Measurements from ENCODE around the gene ADRA1B.

Gene ADRA1B

DNA sequence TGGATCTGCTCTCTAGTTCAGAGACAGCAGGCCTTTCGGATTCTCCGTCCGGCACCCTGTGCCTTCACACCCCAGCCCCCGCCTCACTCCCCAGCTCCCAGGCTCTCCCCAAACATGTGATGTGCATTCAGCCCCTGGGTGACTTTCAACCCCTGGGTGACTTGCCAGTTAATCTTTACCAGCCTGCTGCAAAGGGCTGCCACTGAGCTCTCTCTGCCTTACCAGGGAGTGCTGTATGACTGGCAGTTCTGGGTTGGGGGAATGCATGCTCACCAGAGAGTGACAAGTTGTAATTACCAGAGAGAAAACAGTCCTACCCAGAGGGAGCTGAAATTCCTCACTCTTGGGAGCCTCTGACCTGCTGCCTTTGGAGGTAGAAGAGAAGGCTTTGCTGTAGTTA is 4.9 kb upstream of the ADRA1B start:
- DNase-seq (ENCODE audit: extremely low read depth, low read depth) = no peak
- TF ChIP-seq, protein P1, sequence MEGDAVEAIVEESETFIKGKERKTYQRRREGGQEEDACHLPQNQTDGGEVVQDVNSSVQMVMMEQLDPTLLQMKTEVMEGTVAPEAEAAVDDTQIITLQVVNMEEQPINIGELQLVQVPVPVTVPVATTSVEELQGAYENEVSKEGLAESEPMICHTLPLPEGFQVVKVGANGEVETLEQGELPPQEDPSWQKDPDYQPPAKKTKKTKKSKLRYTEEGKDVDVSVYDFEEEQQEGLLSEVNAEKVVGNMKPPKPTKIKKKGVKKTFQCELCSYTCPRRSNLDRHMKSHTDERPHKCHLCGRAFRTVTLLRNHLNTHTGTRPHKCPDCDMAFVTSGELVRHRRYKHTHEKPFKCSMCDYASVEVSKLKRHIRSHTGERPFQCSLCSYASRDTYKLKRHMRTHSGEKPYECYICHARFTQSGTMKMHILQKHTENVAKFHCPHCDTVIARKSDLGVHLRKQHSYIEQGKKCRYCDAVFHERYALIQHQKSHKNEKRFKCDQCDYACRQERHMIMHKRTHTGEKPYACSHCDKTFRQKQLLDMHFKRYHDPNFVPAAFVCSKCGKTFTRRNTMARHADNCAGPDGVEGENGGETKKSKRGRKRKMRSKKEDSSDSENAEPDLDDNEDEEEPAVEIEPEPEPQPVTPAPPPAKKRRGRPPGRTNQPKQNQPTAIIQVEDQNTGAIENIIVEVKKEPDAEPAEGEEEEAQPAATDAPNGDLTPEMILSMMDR (IDR thresholded peaks at IDR 0.05; ENCODE audit: low read depth, low read length, missing control alignments) = no peak
- H3K4me3 ChIP-seq (replicated peaks; ENCODE audit: low read depth, low read length) = no peak overlapping the region

- TF ChIP-seq, protein P1 (IDR thresholded peaks at IDR 0.05; ENCODE audit: low read depth, low read length, missing control alignments) = no peak
- DNase-seq (ENCODE audit: extremely low read depth, low read depth) = no peak
- H3K4me3 ChIP-seq (replicated peaks; ENCODE audit: low read depth, low read length) = no peak overlapping the region
These were observed 4.1 kb upstream of the ADRA1B start for GRCh38 chr5:159912033-159912800.

DNA sequence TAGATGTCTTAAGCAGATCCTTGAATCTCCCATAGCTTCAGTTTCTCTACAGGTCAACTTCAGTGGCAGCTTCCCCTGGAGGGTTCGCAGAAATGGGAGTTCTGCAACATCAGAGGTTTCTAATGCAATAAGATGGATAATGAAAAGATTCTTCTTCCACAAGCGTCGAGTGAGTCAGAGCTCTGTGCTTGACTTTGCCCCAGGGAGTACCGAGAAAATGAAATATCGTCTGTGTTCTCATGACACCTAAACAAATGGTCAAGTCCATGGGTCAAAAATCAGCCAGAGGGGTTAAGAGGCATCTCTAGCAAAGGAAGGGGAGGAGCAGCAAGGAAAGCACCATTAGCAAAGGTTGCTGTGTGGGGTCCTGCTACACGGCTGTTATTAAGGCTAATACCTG is 3.2 kb upstream of the ADRA1B start:
- no peak overlapping the region for H3K4me3 ChIP-seq (replicated peaks; ENCODE audit: low read depth, low read length)
- TF ChIP-seq, protein P1 (IDR thresholded peaks at IDR 0.05; ENCODE audit: low read depth, low read length, missing control alignments) = no peak
- DNase-seq (ENCODE audit: extremely low read depth, low read depth) = no peak

- TF ChIP-seq, protein P1 (IDR thresholded peaks at IDR 0.05; ENCODE audit: low read depth, low read length, missing control alignments) = no peak
- DNase-seq (ENCODE audit: extremely low read depth, low read depth) = no peak
- no peak overlapping the region for H3K4me3 ChIP-seq (replicated peaks; ENCODE audit: low read depth, low read length)
These were observed 2.8 kb upstream of the ADRA1B start for GRCh38 chr5:159913501-159913900.

DNA sequence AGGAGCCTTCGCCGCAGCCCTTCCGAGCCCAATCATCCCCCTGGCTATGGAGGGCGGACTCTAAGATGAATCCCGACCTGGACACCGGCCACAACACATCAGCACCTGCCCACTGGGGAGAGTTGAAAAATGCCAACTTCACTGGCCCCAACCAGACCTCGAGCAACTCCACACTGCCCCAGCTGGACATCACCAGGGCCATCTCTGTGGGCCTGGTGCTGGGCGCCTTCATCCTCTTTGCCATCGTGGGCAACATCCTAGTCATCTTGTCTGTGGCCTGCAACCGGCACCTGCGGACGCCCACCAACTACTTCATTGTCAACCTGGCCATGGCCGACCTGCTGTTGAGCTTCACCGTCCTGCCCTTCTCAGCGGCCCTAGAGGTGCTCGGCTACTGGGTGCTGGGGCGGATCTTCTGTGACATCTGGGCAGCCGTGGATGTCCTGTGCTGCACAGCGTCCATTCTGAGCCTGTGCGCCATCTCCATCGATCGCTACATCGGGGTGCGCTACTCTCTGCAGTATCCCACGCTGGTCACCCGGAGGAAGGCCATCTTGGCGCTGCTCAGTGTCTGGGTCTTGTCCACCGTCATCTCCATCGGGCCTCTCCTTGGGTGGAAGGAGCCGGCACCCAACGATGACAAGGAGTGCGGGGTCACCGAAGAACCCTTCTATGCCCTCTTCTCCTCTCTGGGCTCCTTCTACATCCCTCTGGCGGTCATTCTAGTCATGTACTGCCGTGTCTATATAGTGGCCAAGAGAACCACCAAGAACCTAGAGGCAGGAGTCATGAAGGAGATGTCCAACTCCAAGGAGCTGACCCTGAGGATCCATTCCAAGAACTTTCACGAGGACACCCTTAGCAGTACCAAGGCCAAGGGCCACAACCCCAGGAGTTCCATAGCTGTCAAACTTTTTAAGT is 819 bp downstream of the ADRA1B start:
- TF ChIP-seq, protein P1 (IDR thresholded peaks at IDR 0.05; ENCODE audit: low read depth, low read length, missing control alignments) = no peak
- peak overlapping the region; percentile 27 for H3K4me3 ChIP-seq (replicated peaks; ENCODE audit: low read depth, low read length)
- no peak for DNase-seq (ENCODE audit: extremely low read depth, low read depth)

DNA sequence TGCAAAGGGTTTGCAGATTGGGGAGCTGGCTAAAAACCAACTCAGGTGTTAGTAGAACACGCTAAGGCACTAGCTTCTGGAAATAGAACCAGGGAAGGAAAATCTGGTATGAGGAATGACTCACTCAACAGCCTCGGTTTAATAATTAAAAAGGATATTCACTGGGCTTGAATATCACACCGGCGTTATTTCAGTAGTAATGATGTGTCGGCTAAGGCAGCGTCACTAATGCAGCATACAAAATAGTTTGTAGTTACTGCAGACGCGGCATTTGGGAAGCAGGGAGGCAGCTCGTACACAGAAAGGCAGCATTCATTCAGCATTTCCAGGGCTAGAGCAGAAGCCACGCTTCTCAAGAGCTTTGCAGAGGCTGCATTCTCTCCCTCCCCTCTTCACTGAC is 1.7 kb downstream of the ADRA1B start:
- TF ChIP-seq, protein P1 (IDR thresholded peaks at IDR 0.05; ENCODE audit: low read depth, low read length, missing control alignments) = no peak
- no peak for DNase-seq (ENCODE audit: extremely low read depth, low read depth)
- no peak overlapping the region for H3K4me3 ChIP-seq (replicated peaks; ENCODE audit: low read depth, low read length)

Data from HFF-Myc (cell line).